ENCODE data around the gene PLK5.

DNA sequence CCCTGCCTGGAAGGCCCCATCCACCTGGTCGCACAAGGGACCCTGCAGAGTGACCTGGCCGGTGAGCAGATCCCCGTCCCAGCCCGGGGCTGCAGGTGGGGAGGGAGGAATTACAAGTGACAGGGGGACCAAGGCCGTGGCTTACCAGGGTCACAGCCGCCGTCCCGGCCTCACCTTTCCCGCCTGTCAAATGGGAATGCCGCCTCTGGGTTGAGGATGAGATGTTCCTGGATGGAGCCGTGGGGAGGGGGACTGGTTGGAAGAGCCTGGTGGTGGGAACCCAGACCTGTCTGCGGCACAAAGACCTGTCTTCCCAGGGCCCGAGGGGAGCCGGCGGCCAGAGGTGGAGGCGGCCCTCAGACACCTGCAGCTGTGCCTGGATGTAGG is 5.5 kb downstream of the PLK5 start:
- no peak for TF ChIP-seq POLR2A (IDR thresholded peaks at IDR 0.05)
- TF ChIP-seq, protein P1, sequence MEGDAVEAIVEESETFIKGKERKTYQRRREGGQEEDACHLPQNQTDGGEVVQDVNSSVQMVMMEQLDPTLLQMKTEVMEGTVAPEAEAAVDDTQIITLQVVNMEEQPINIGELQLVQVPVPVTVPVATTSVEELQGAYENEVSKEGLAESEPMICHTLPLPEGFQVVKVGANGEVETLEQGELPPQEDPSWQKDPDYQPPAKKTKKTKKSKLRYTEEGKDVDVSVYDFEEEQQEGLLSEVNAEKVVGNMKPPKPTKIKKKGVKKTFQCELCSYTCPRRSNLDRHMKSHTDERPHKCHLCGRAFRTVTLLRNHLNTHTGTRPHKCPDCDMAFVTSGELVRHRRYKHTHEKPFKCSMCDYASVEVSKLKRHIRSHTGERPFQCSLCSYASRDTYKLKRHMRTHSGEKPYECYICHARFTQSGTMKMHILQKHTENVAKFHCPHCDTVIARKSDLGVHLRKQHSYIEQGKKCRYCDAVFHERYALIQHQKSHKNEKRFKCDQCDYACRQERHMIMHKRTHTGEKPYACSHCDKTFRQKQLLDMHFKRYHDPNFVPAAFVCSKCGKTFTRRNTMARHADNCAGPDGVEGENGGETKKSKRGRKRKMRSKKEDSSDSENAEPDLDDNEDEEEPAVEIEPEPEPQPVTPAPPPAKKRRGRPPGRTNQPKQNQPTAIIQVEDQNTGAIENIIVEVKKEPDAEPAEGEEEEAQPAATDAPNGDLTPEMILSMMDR (IDR thresholded peaks at IDR 0.05): no peak

Data from gastroesophageal sphincter (tissue), 3 donors.